Amniotic epithelial cell (primary cell): ENCODE results near the gene SRF.

ENCODE experiments used
- DNase-seq: peaks from one replicate; pipeline ENCODE4 v3.0.0-alpha.2; 2010; ENCODE audit warnings: low read depth

SRF gene

GRCh38 chr6:43147691-43148477 is 23.2 kb upstream of the SRF start:
- no peak for DNase-seq

- no peak for DNase-seq
Measured at GRCh38 chr6:43149265-43149664, 21.8 kb upstream of the SRF start.

- no peak for DNase-seq
Measured at GRCh38 chr6:43150051-43150751, 20.9 kb upstream of the SRF start.

DNA sequence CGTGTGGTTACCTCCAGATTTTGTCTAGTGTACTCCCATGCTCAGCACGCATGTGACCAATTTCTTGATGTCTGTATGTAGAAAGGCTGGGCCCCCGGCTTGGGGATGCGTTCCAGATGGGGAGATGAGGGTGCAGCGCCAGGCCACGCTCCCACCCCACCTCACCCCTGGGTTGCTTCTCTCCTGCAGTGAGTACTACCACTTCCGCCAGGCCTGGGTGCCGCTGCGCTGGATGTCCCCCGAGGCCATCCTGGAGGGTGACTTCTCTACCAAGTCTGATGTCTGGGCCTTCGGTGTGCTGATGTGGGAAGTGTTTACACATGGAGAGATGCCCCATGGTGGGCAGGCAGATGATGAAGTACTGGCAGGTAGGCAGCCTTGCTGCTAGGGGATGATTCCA is 11.5 kb upstream of the SRF start:
- no peak for DNase-seq

GRCh38 chr6:43163899-43164298 is 7.2 kb upstream of the SRF start:
- DNase-seq = no peak

DNA sequence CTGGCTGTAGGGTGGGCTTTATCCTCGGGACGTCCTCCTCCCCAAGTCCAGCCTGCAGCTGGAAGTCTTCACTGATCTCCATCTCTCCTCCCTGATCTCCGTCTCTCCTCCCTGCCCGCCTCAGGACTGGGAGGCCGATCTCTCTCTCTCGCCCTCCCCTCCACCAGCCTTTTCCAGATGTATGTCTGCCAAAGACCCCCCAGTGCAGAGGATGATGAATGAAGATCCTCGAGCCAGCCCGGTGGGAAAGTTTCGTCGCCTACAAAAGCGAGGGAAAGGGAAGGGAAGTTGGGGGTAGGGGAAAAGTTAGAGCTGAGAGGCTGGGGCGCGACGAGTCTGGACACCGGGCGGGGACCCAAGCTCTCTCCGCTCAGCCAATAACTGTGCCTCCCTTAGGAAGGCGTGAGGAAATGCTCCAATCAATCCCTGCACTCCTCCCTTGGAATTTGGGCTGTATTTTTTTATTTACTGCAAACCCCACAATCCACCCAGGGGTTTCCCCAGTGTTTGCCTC is 595 bp upstream of the SRF start:
- no peak for DNase-seq

DNA sequence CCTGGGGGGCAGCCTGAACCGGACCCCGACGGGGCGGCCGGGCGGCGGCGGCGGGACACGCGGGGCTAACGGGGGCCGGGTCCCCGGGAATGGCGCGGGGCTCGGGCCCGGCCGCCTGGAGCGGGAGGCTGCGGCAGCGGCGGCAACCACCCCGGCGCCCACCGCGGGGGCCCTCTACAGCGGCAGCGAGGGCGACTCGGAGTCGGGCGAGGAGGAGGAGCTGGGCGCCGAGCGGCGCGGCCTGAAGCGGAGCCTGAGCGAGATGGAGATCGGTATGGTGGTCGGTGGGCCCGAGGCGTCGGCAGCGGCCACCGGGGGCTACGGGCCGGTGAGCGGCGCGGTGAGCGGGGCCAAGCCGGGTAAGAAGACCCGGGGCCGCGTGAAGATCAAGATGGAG is 636 bp downstream of the SRF start:
- no peak for DNase-seq

GRCh38 chr6:43172104-43173007 is 1.3 kb downstream of the SRF start:
- DNase-seq = peak; percentile 43

DNA sequence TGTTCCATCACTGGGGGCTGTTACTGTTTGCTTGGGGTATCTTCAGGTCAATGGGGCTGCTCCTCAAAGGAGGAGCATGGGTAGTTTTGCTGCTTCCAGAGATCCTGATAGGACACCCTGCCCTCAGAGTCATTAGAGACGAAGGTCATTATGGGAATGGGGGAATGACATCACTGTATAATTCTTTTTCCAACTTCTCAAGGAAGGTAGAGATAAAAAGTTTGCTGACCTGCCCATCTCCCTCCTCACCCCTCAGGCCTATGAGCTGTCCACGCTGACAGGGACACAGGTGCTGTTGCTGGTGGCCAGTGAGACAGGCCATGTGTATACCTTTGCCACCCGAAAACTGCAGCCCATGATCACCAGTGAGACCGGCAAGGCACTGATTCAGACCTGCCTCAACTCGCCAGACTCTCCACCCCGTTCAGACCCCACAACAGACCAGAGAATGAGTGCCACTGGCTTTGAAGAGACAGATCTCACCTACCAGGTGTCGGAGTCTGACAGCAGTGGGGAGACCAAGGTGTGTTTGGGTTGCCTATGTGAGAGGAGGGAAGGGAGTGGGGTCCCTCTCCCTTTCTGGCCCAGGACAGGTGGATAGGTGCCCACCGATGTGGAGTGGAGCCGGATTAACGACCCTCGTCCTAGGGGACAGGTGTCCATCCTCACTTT is 2.7 kb downstream of the SRF start:
- no peak for DNase-seq

DNA sequence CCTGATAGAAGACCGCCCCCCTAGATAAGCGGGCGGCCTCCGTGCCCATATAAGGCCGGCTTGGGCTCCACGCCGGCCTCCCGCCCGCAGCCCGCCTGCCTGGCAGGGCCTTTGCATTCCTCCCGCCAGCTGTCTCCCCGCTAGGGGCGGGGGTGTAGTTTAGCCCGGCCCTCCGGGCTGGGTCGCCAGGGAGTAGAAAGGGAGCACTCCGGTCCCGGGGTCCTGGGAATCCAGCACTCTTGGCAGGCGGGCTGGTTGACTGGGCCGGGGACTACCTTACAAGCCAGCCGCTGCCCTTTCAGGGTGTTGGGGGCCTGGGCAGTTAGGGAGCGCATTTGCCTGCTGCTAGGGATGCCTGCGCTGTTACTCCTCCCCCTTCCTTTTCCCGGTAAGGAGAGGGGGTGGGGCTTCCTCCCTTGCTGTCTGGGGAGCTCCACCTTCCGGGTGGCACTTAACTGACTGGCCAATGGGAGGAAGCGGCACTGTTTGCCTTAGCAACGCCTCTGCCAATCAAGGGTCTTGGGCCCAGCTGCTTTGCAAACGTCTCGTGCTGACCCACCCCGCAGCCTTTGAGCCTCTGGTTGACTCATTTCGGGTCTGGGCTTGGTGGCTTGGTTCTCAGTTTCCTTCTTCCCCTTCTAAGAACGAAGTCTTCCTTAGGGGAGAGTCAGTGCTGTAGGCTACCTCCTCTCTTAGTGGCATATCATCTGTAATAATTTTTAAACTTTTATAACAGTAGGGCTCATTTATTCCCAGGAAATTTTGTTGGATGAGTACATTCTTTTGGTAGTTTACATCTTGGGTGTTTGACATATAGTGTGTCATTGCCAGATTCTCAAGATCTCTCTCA is 3.4 kb downstream of the SRF start:
- peak; percentile 99 for DNase-seq

DNA sequence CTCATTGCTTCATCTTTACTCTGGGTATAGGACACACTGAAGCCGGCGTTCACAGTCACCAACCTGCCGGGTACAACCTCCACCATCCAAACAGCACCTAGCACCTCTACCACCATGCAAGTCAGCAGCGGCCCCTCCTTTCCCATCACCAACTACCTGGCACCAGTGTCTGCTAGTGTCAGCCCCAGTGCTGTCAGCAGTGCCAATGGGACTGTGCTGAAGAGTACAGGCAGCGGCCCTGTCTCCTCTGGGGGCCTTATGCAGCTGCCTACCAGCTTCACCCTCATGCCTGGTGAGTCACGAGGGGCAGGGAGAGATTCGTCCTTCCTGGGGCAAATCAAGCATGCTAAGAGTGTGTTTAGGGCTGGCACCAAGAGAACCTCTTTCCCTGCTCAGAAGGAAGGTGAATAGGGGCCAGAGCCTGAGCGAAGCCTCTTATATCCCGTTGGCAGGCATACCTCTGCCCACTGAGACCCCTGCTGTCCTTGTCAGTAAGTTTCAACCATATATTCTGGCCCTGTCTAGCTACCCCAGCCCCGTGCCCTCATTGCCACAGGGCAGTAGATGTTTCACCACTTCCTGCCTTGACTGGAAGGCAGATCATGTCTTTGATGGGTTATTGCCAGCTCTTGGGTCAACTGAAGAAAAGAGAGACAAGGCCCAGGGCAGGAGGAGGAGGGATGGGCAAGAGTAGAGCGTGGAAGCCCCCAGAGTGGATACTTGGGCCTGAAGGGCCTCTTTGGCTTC is 4.8 kb downstream of the SRF start:
- no peak for DNase-seq

GRCh38 chr6:43176423-43176786 is 5.3 kb downstream of the SRF start:
- no peak for DNase-seq

- no peak for DNase-seq
Measured at GRCh38 chr6:43178150-43178549, 7.1 kb downstream of the SRF start.

DNA sequence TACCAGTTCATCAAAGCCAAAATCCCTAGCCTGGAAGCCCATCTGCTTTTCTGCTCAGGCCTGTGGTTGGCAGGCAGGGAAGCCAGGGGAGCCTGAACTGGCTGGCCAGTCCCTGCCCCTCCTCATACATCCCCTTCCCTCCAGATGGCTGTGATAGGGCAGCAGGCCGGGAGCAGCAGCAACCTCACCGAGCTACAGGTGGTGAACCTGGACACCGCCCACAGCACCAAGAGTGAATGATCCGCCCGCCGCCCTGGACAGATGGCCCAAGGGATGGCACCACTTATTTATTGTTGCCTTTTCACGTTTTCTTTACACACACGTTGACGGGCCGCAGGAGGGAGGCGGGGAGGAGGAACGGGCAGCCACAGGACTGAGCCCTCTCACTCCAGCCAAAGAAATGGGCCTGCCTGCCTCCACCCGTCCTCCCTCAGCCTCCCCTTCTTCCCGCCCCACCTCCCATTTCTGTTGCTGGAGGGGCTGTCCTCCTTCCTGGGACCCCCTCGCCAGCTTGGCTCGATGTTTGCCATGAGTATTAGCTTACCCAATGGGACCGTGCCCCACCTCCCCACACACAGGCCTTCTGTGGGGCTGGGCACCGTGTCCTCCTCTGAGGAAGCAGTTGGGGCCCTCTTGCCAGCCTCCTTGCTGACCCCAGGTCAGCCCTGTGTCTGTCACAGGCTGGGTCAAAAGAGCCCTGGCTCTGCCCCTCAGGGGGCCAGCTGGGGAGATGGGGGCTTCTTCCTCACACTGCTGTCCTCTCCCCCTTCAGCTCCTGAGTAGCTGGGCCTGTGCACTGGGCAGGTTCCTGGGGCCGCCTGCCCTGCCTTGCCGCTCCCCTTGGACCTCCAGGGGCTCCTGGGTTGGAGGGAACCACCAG is 8.1 kb downstream of the SRF start:
- no peak for DNase-seq

GRCh38 chr6:43180058-43180457 is 9.0 kb downstream of the SRF start:
- DNase-seq = no peak

DNA sequence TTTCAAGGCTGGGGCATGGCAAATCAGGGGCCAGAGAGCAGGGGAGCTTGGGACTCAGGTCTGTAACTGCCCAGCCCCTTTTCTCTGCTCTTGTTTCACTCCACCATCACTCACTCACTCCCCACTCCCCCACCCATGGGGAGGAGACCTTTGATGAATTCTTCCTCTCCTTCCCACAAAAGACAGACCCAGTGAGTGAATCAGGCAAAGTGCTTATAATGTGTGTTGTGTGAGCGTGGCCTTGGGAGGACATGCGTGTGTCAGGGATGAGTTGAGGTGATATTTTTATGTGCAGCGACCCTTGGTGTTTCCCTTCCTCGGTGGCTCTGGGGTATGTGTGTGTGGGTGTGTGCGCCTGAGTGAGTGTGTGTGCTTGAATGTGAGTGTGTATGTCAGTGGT is 9.9 kb downstream of the SRF start:
- peak; percentile 58 for DNase-seq

DNA sequence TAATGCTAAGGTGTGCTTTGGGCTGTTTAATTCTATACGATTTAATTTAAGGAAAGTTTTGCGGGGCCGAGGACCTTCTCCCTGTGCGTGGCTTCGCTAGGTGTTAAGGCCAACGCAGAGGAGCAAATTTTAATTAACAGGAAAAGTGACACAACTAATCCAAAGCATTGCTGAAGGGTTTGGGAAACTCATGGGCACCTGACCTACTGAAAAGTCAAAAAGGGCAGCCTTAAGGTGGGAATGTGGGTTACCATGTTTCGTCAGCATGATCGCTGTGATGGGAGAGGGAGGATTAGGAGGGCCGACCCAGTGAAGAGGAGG is 10.5 kb downstream of the SRF start:
- no peak for DNase-seq

DNA sequence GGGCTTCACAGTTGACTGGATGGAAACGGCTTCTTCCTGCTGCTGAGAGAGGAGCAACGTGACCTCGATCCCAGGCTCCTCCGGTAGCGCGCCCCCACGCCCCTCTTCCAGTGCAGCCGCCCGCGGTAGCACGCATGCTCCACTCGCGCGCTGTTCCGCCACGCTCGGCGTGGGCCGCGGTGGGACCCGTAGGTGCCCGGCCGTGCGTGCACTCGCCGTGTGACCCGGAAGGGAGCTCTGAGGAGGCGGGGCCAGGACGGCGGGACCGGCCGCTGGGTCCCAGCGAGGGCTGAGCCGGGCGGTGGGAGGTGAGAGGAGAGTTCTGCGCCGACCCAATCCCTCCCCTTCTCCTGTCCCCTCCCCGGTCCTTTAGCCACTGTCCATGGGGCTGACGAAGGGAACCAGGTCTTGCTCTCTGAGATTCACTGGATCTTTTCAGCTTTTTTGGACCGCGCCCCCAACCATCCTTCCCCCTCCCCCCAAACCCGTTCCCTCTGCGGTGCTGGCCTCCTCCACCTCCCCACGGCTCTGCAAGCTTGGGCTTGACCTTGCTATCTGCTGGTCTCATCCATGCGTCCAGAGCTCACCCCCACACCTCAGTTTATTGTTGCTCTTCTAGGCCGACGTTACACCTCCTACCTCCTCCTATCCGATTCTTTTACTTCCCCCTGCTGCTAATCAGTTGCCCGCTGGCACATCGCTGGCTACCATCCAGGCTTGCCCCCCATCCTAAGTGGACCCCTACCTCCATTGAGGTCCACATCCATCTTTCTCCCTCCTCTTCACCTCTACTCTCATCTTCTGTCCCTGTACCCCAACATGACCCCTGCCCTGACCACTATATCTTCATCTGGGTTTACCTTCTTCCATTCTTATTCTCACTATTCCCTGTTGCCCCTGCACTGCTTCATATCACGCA is 11.1 kb downstream of the SRF start, which contains the start of gene CUL9:
Gene CUL9, plus strand, starts transcription at position 255 of the 919 bp plus-strand sequence. CDS start 2,115 bp downstream, outside the sequence.
- peak; percentile 71 for DNase-seq
